IMR-90 (cell line): ENCODE data around the gene STAG2. TPM values are rescaled to one million over a fixed set of nuclear protein-coding genes. Genes with fewer than 3 reads are reported as not detected.
A peak's percentile ranks its signal among the peaks of the same experiment; 100 is the strongest.

Experiments used
- ATAC-seq: fragments of 200-7000 bp; cut with Tn5 transposase; 2 replicates; pipeline ENCODE4 v1.9.1; 2020; ENCODE audit warnings: low read depth, mild to moderate bottlenecking, moderate library complexity
- BruUV-seq: library from RNA; stranded (reverse); fragments of 400-500 nt; replicated peaks from 2 replicates; lab custom pipeline; 2021; lab: Mats Ljungman, UMichigan
- CTCF ChIA-PET: fragments of 300-600 bp; formaldehyde crosslinking; extraction: SDS; loops from one replicate; lab custom pipeline; 2021; ENCODE audit warnings: antibody characterized with exemption; lab: Yijun Ruan, JAX
- POLR2A ChIA-PET: fragments of 300-600 bp; sonication (Branson Sonifier 250); formaldehyde crosslinking; loops from one replicate; lab custom pipeline; 2022; ENCODE audit warnings: antibody characterized with exemption; ENCODE audit not compliant: unreplicated experiment; lab: Charles Lee
- DNase-seq: peaks from one replicate; pipeline ENCODE4 v3.0.0; 2013
- H2AFZ ChIP-seq: replicated peaks from 2 replicates; pipeline ENCODE3; 2013; ENCODE audit warnings: low read length, mild to moderate bottlenecking; ENCODE audit not compliant: poor library complexity
- H2AK5ac ChIP-seq: 2 replicates; pipeline ENCODE4 v1.6.1; 2013; ENCODE audit warnings: low read depth, low read length, inconsistent platforms
- H2AK9ac ChIP-seq: replicated peaks from 2 replicates; pipeline ENCODE3; 2013; ENCODE audit warnings: mild to moderate bottlenecking, low read depth, low read length, moderate library complexity; ENCODE audit not compliant: poor library complexity
- H2BK120ac ChIP-seq: 2 replicates; pipeline ENCODE4 v1.6.1; 2013; ENCODE audit warnings: low read depth, low read length, inconsistent platforms
- H2BK15ac ChIP-seq: 3 replicates; pipeline ENCODE4 v1.6.1; 2013; ENCODE audit warnings: low read depth, low read length, inconsistent platforms
- H2BK20ac ChIP-seq: 2 replicates; pipeline ENCODE4 v1.6.1; 2013; ENCODE audit warnings: low read depth, mild to moderate bottlenecking, inconsistent platforms, low read length, moderate library complexity
- H2BK5ac ChIP-seq: 2 replicates; pipeline ENCODE4 v1.6.1; 2013; ENCODE audit warnings: mild to moderate bottlenecking, low read depth, low read length, inconsistent platforms; ENCODE audit not compliant: poor library complexity, severe bottlenecking
- H3K14ac ChIP-seq: replicated peaks from 2 replicates; pipeline ENCODE4 v1.6.1; 2013; ENCODE audit warnings: low read depth, low read length, inconsistent platforms
- H3K18ac ChIP-seq: 2 replicates; pipeline ENCODE4 v1.6.1; 2013; ENCODE audit warnings: low read depth, low read length, control low read depth
- H3K23ac ChIP-seq: 2 replicates; pipeline ENCODE4 v1.6.1; 2013; ENCODE audit warnings: low read depth, low read length, inconsistent platforms
- H3K27ac ChIP-seq: 2 replicates; pipeline ENCODE4 v1.5.1; 2013; ENCODE audit warnings: mild to moderate bottlenecking, control low read depth, low read length; ENCODE audit not compliant: insufficient read depth
- H3K27me3 ChIP-seq: 2 replicates; pipeline ENCODE4 v1.6.1; 2013; ENCODE audit warnings: low read length; ENCODE audit not compliant: control insufficient read depth, insufficient read depth
- H3K36me3 ChIP-seq: 2 replicates; pipeline ENCODE4 v1.6.1; 2013; ENCODE audit warnings: low read length, mixed read lengths; ENCODE audit not compliant: control insufficient read depth, insufficient read depth
- H3K4ac ChIP-seq: 2 replicates; pipeline ENCODE4 v1.6.1; 2013; ENCODE audit warnings: low read depth, low read length, inconsistent platforms
- H3K4me1 ChIP-seq: 2 replicates; pipeline ENCODE4 v1.6.1; 2013; ENCODE audit warnings: low read length, mixed read lengths; ENCODE audit not compliant: control insufficient read depth, insufficient read depth
- H3K4me2 ChIP-seq: 2 replicates; pipeline ENCODE4 v1.6.1; 2013; ENCODE audit warnings: low read depth, mild to moderate bottlenecking, control low read depth, low read length, moderate library complexity
- H3K4me3 ChIP-seq: 2 replicates; pipeline ENCODE4 v1.5.1; 2013; ENCODE audit warnings: low read depth, mild to moderate bottlenecking, control low read depth, low read length, moderate library complexity; ENCODE audit not compliant: insufficient read depth
- H3K56ac ChIP-seq: 2 replicates; pipeline ENCODE4 v1.6.1; 2013; ENCODE audit warnings: low read length, inconsistent platforms; ENCODE audit not compliant: insufficient read depth; ENCODE audit errors: extremely low read depth
- H3K79me1 ChIP-seq, 2 experiments: 2 replicates each; pipeline ENCODE4 v1.6.1; 2013; ENCODE audit warnings: low read length in 2 of 2, inconsistent platforms in 1 of 2, low read depth in 1 of 2
- H3K9ac ChIP-seq: 2 replicates; pipeline ENCODE4 v1.6.1; 2013; ENCODE audit warnings: low read depth, low read length, control low read depth
- H3K9me1 ChIP-seq: 2 replicates; pipeline ENCODE4 v1.6.1; 2013; ENCODE audit warnings: low read length, inconsistent platforms; ENCODE audit not compliant: insufficient read depth
- H3K9me3 ChIP-seq: 2 replicates; pipeline ENCODE4 v1.6.1; 2013; ENCODE audit warnings: low read length; ENCODE audit not compliant: control insufficient read depth, insufficient read depth
- H4K20me1 ChIP-seq: 2 replicates; pipeline ENCODE4 v1.6.1; 2013; ENCODE audit warnings: low read length, inconsistent platforms; ENCODE audit not compliant: insufficient read depth
- H4K5ac ChIP-seq: 2 replicates; pipeline ENCODE4 v1.6.1; 2013; ENCODE audit warnings: mild to moderate bottlenecking, low read depth, low read length, control low read depth
- H4K8ac ChIP-seq, 2 experiments: 2 replicates each; pipeline ENCODE4 v1.6.1; 2013; ENCODE audit warnings: low read depth in 2 of 2, low read length in 2 of 2, control low read depth in 1 of 2, inconsistent platforms in 1 of 2
- H4K91ac ChIP-seq: 2 replicates; pipeline ENCODE4 v1.6.1; 2013; ENCODE audit warnings: low read depth, low read length, inconsistent platforms; ENCODE audit not compliant: insufficient read depth
- BHLHE40 ChIP-seq: fragments of 150-350 bp; IDR thresholded peaks from 2 replicates; pipeline ENCODE4 v1.6.1; 2016; ENCODE audit warnings: mild to moderate bottlenecking, low read depth, low read length
- CEBPB ChIP-seq: IDR thresholded peaks from 2 replicates; pipeline ENCODE4 v1.6.1; 2012; ENCODE audit warnings: low read depth, low read length, improper control_type of control experiment
- CHD1 ChIP-seq: IDR thresholded peaks from 2 replicates; pipeline ENCODE4 v1.6.1; 2012; ENCODE audit warnings: low read depth, low read length, improper control_type of control experiment
- CTCF ChIP-seq: conservative IDR thresholded peaks from 2 replicates; pipeline ENCODE4 v1.5.1; 2012; ENCODE audit warnings: mild to moderate bottlenecking, low read depth, low read length, improper control_type of control experiment
- ELK1 ChIP-seq: fragments of 150-350 bp; IDR thresholded peaks from 2 replicates; pipeline ENCODE4 v1.6.1; 2016; ENCODE audit warnings: low read depth, mild to moderate bottlenecking, low read length, moderate library complexity, borderline replicate concordance
- FOS ChIP-seq: fragments of 150-350 bp; IDR thresholded peaks from 2 replicates; pipeline ENCODE4 v1.6.1; 2016; ENCODE audit warnings: low read depth, low read length
- MAFK ChIP-seq: IDR thresholded peaks from 2 replicates; pipeline ENCODE4 v1.6.1; 2012; ENCODE audit warnings: low read depth, low read length, improper control_type of control experiment
- MAZ ChIP-seq: IDR thresholded peaks from 2 replicates; pipeline ENCODE4 v1.6.1; 2012; ENCODE audit warnings: low read depth, mild to moderate bottlenecking, low read length, improper control_type of control experiment, moderate library complexity, borderline replicate concordance
- MXI1 ChIP-seq: IDR thresholded peaks from 2 replicates; pipeline ENCODE4 v1.6.1; 2012; ENCODE audit warnings: low read depth, mild to moderate bottlenecking, low read length, moderate library complexity, borderline replicate concordance
- NFE2L2 ChIP-seq: fragments of 150-350 bp; IDR thresholded peaks from 2 replicates; pipeline ENCODE4 v1.6.1; 2016; ENCODE audit warnings: low read depth, mild to moderate bottlenecking, low read length
- POLR2A ChIP-seq: IDR thresholded peaks from 2 replicates; pipeline ENCODE4 v1.6.1; 2012; ENCODE audit warnings: mild to moderate bottlenecking, low read depth, low read length
- RAD21 ChIP-seq: IDR thresholded peaks from 2 replicates; pipeline ENCODE4 v1.6.1; 2012; ENCODE audit warnings: low read length, improper control_type of control experiment
- RCOR1 ChIP-seq: IDR thresholded peaks from 2 replicates; pipeline ENCODE4 v1.6.1; 2012; ENCODE audit warnings: mild to moderate bottlenecking, low read length, improper control_type of control experiment; ENCODE audit not compliant: insufficient replicate concordance
- RFX5 ChIP-seq: IDR thresholded peaks from 2 replicates; pipeline ENCODE4 v1.8.0; 2012; ENCODE audit warnings: low read depth, mild to moderate bottlenecking, low read length, moderate library complexity
- SMC3 ChIP-seq: fragments of 150-350 bp; IDR thresholded peaks from 2 replicates; pipeline ENCODE4 v1.6.1; 2016; ENCODE audit warnings: low read depth, mild to moderate bottlenecking, antibody characterized with exemption, low read length, moderate library complexity
- USF2 ChIP-seq: fragments of 150-350 bp; IDR thresholded peaks from 2 replicates; pipeline ENCODE4 v1.6.1; 2017; ENCODE audit warnings: mild to moderate bottlenecking, antibody characterized with exemption, low read length, low read depth
- WGBS, 2 experiments: methylation state at CpG; one replicate each; pipeline versions ENCODE4 v1.1.5 to v1.1.7; 2013; ENCODE audit warnings: missing lambda C conversion rate in 2 of 2; ENCODE audit not compliant: insufficient read length in 1 of 2; ENCODE audit errors: extremely low coverage in 2 of 2; 5-methylcytosine and 5-hydroxymethylcytosine counted together
- dilution Hi-C: fragments of 300-500 bp; cut with HindIII; formaldehyde crosslinking; loops from one replicate; pipeline ENCODE4 v1.14.3; 2018; ENCODE audit warnings: low sequenced_read_pairs; ENCODE audit not compliant: unreplicated experiment
- in situ Hi-C: fragments of 300-500 bp; cut with MboI; formaldehyde crosslinking; loops from 3 replicates; pipeline ENCODE4 v1.14.3; 2019; ENCODE audit warnings: low sequenced_read_pairs, inconsistent platforms, mixed read lengths
- intact Hi-C: fragments of 100-400 bp; cut with micrococcal nuclease; formaldehyde crosslinking; loops from 2 replicates; pipeline ENCODE4 v1.10.0; 2022
- polyA plus RNA-seq, 3 experiments: library from polyadenylated mRNA; depleted of rRNA; stranded (reverse); fragments of >200 nt; gene quantifications; 2 replicates each; pipeline ENCODE4 v1.2.3, GENCODE V29; 2012; ENCODE audit warnings: low replicate concordance in 1 of 3
- total RNA-seq: library from RNA; depleted of rRNA; stranded (reverse); fragments of >200 nt; gene quantifications from 2 replicates; pipeline ENCODE4 v1.2.3, GENCODE V29; 2012

The STAG2 gene
- total and polyA plus RNA-seq, 2 of the 4 experiments (the other 2 are of a cell fraction): 19.6 to 71.2 TPM

- Histone ChIP-seq H3K9me3 (no peaks in the 10 kb centered on the region), H4K8ac (no peak overlapping the region), H2AK9ac (no peak overlapping the region), H3K9ac (no peak overlapping the region), H2BK20ac (no peak overlapping the region), H4K20me1 (peaks cover 45% of the 10 kb centered on the region), H3K4me3 (no peak overlapping the region), H2AK5ac (no peak overlapping the region), H3K4ac (no peak overlapping the region), H2BK120ac (no peak overlapping the region), H2BK5ac (no peak overlapping the region), H3K18ac (no peak overlapping the region), H3K9me1 (no peaks in the 10 kb centered on the region), H4K91ac (no peak overlapping the region), H3K23ac (no peak overlapping the region), H3K4me1 (0 out of 2 replicates have a peak, but pooled peaks cover 2% of the 10 kb centered on the region), H3K27ac (no peak overlapping the region), H3K56ac (no peak overlapping the region), H3K4me2 (no peak overlapping the region), H3K14ac (no peak overlapping the region), H4K5ac (no peak overlapping the region), H3K36me3 (no peaks in the 10 kb centered on the region), H3K27me3 (no peaks in the 10 kb centered on the region), H2BK15ac (no peak overlapping the region), H2AFZ (no peak overlapping the region), H3K79me1 (peaks cover 5 to 6% of the 10 kb centered on the region in 2 experiments; a peak in 1 of 4 replicates)
- TF ChIP-seq CHD1: no peak
- no peak for TF ChIP-seq RCOR1
- TF ChIP-seq USF2: no peak
- no peak for TF ChIP-seq ELK1
- no peak for TF ChIP-seq MAFK
- TF ChIP-seq SMC3: peak; percentile 44; the same call in 1 of the 2 replicates
- no peak for TF ChIP-seq MAZ
- TF ChIP-seq RAD21: peak; percentile 67
- TF ChIP-seq CTCF: peak; percentile 44
- TF ChIP-seq RFX5: no peak
- TF ChIP-seq CEBPB: no peak
- no peak for TF ChIP-seq FOS
- no peak for TF ChIP-seq BHLHE40
- TF ChIP-seq POLR2A: no peak
- no peak for TF ChIP-seq NFE2L2
- no peak for TF ChIP-seq MXI1
- ChIA-PET CTCF (interaction anchor here (0.5 to 1.4 kb wide), 2 partner anchors 41 to 1788 kb away, joined by 3 to 4 read pairs; no protein-coding TSS in a partner anchor), POLR2A (no interaction called here)
- dilution Hi-C loops (no loop called here), intact Hi-C loops (loop anchor here (5.0 kb wide), 1 partner anchor 45 kb away; no protein-coding TSS in a partner anchor), in situ Hi-C loops (no loop called here)
- WGBS, 2 experiments: no CpG with 5 or more reads among the region's 1 CpG
- BruUV-seq: no TSS peak
- DNase-seq (peak; percentile 47), ATAC-seq (peak; percentile 67)
These were observed 15.3 kb downstream of the STAG2 start for GRCh38 chrX:123976706-123977316.
